ENCODE data around the gene IRF8. TPM values are rescaled to one million over a fixed set of nuclear protein-coding genes. Genes with fewer than 3 reads are reported as not detected.

The IRF8 gene
- total RNA-seq, 1 experiment from 2014 or later = 0.28 TPM

- DNase-seq = no peak
- no peak overlapping the region for H3K4me3 Mint-ChIP-seq
- WGBS (ENCODE audit: extremely low coverage, insufficient read length, low lambda C conversion rate) = 100% methylated on average over 1 of the region's 16 CpGs
Measured at GRCh38 chr16:85858984-85859817, 39.8 kb upstream of the IRF8 start.

More at GRCh38 chr16:85858984-85859817, 39.8 kb upstream of the IRF8 start:
- no peak overlapping the region for H3K9ac ChIP-seq (ENCODE audit: extremely low read depth, insufficient read length, low read length)
- no peak overlapping the region for H3K14ac ChIP-seq (ENCODE audit: insufficient read depth, low read length)
- H3K23ac ChIP-seq (ENCODE audit: insufficient read length, low read depth, low read length) = no peak overlapping the region
- no peak overlapping the region for H3K56ac ChIP-seq (ENCODE audit: insufficient read length, low read depth, low read length)
- H3K27me3 ChIP-seq (ENCODE audit: insufficient read depth, low read length) = no peaks in the 10 kb centered on the region
- H2BK15ac ChIP-seq (ENCODE audit: low read depth, low read length) = no peak overlapping the region
- no peak overlapping the region for H2AFZ ChIP-seq (ENCODE audit: low read length)
- H2BK5ac ChIP-seq (ENCODE audit: insufficient read length, low read length) = no peak overlapping the region
- no peak overlapping the region for H2AK5ac ChIP-seq (ENCODE audit: insufficient read length, low read length)
- H3K9me3 ChIP-seq (ENCODE audit: control insufficient read depth, low read depth, low read length) = no peaks in the 10 kb centered on the region
- H3K18ac ChIP-seq (ENCODE audit: insufficient read length, low read depth, low read length) = no peak overlapping the region
- H4K91ac ChIP-seq (ENCODE audit: insufficient read length, low read depth, low read length) = no peak overlapping the region
- no peak overlapping the region for H3K4ac ChIP-seq (ENCODE audit: low read depth, low read length)
- no peak overlapping the region for H3T11ph ChIP-seq (ENCODE audit: low read length)
- no peaks in the 10 kb centered on the region for H4K20me1 ChIP-seq (ENCODE audit: control insufficient read depth, insufficient read depth, insufficient read length)
- H3K79me2 ChIP-seq (ENCODE audit: insufficient read depth, low read length) = no peaks in the 10 kb centered on the region
- Mint-ChIP-seq H3K4me1 (no peaks in the 10 kb centered on the region), H3K27me3 (ENCODE audit: low read depth) (peaks cover 30% of the 10 kb centered on the region), H3K36me3 (ENCODE audit: insufficient read depth in 1 of 3, low read depth in 3 of 3) (no peaks in the 10 kb centered on the region; a peak in 1 of 7 replicates), H3K27ac (no peak overlapping the region), H3K9me3 (no peaks in the 10 kb centered on the region; a peak in 1 of 5 replicates)
- no peaks in the 10 kb centered on the region for H3K23me2 ChIP-seq (ENCODE audit: insufficient read length, low read depth, low read length, poor library complexity, severe bottlenecking)
- H4K5ac ChIP-seq (ENCODE audit: insufficient read length, low read depth, low read length) = no peak overlapping the region
- no peak overlapping the region for H2BK20ac ChIP-seq (ENCODE audit: low read depth, low read length, poor library complexity, severe bottlenecking)
- H2BK120ac ChIP-seq (ENCODE audit: low read depth, low read length, poor library complexity, severe bottlenecking) = no peak overlapping the region
- TF ChIP-seq CTCF (conservative IDR thresholded peaks at IDR 0.05) = no peak
- H4K8ac ChIP-seq (replicated peaks; ENCODE audit: insufficient read length, low read depth, low read length) = no peak overlapping the region
- no peak overlapping the region for H3K27ac ChIP-seq (ENCODE audit: insufficient read length, low read depth, low read length)
- H3K4me2 ChIP-seq (ENCODE audit: insufficient read depth, insufficient read length, low read length) = no peak overlapping the region
- H3K79me1 ChIP-seq (ENCODE audit: insufficient read depth, low read depth, low read length, poor library complexity, severe bottlenecking) = no peaks in the 10 kb centered on the region
- H3K4me1 ChIP-seq (ENCODE audit: insufficient read depth, low read length) = no peaks in the 10 kb centered on the region
- H2BK12ac ChIP-seq (ENCODE audit: insufficient read length, low read depth, low read length) = no peak overlapping the region

Data from H9 (cell line).